ENCODE data around the gene LRRC15. TPM values are rescaled to one million over a fixed set of nuclear protein-coding genes. Genes with fewer than 3 reads are reported as not detected.

The LRRC15 gene
- total RNA-seq, 1 donor from 2014 or later = not detected

- Mint-ChIP-seq H3K27ac (ENCODE audit: unreplicated experiment) (no peak overlapping the region), H3K9me3 (ENCODE audit: unreplicated experiment) (no peaks in the 10 kb centered on the region), H3K36me3 (ENCODE audit: unreplicated experiment) (no peaks in the 10 kb centered on the region), H3K4me1 (ENCODE audit: low read depth, unreplicated experiment) (peaks cover 25% of the 10 kb centered on the region), H3K4me3 (ENCODE audit: unreplicated experiment) (no peak overlapping the region), H3K27me3 (ENCODE audit: unreplicated experiment) (peaks cover 7% of the 10 kb centered on the region)
- no peak for DNase-seq
- no peak for TF ChIP-seq CTCF (IDR thresholded peaks at IDR 0.05; ENCODE audit: partially characterized antibody, unreplicated experiment)
These were observed 59.3 kb downstream of the LRRC15 start for GRCh38 chr3:194310060-194310835.

GRCh38 chr3:194308601-194309449 is 60.7 kb downstream of the LRRC15 start:
- Mint-ChIP-seq H3K4me3 (ENCODE audit: unreplicated experiment) (no peak overlapping the region), H3K27me3 (ENCODE audit: unreplicated experiment) (peaks cover 3% of the 10 kb centered on the region), H3K36me3 (ENCODE audit: unreplicated experiment) (no peaks in the 10 kb centered on the region), H3K27ac (ENCODE audit: unreplicated experiment) (no peak overlapping the region), H3K4me1 (ENCODE audit: low read depth, unreplicated experiment) (peaks cover 20% of the 10 kb centered on the region), H3K9me3 (ENCODE audit: unreplicated experiment) (no peaks in the 10 kb centered on the region)
- no peak for TF ChIP-seq CTCF (IDR thresholded peaks at IDR 0.05; ENCODE audit: partially characterized antibody, unreplicated experiment)
- no peak for DNase-seq

GRCh38 chr3:194307849-194308248 is 61.7 kb downstream of the LRRC15 start:
- DNase-seq = no peak
- Mint-ChIP-seq H3K27me3 (ENCODE audit: unreplicated experiment) (peaks cover 3% of the 10 kb centered on the region), H3K4me3 (ENCODE audit: unreplicated experiment) (no peak overlapping the region), H3K36me3 (ENCODE audit: unreplicated experiment) (no peaks in the 10 kb centered on the region), H3K4me1 (ENCODE audit: low read depth, unreplicated experiment) (peaks cover 19% of the 10 kb centered on the region), H3K27ac (ENCODE audit: unreplicated experiment) (no peak overlapping the region), H3K9me3 (ENCODE audit: unreplicated experiment) (no peaks in the 10 kb centered on the region)
- no peak for TF ChIP-seq CTCF (IDR thresholded peaks at IDR 0.05; ENCODE audit: partially characterized antibody, unreplicated experiment)

GRCh38 chr3:194306771-194307640 is 62.5 kb downstream of the LRRC15 start:
- peaks cover 13% of the 10 kb centered on the region for H3K4me1 Mint-ChIP-seq (ENCODE audit: low read depth, unreplicated experiment)
- no peaks in the 10 kb centered on the region for H3K36me3 Mint-ChIP-seq (ENCODE audit: unreplicated experiment)
- DNase-seq = no peak
- no peak overlapping the region for H3K27ac Mint-ChIP-seq (ENCODE audit: unreplicated experiment)
- H3K27me3 Mint-ChIP-seq (ENCODE audit: unreplicated experiment) = no peaks in the 10 kb centered on the region
- no peaks in the 10 kb centered on the region for H3K9me3 Mint-ChIP-seq (ENCODE audit: unreplicated experiment)
- no peak for TF ChIP-seq CTCF (IDR thresholded peaks at IDR 0.05; ENCODE audit: partially characterized antibody, unreplicated experiment)
- no peak overlapping the region for H3K4me3 Mint-ChIP-seq (ENCODE audit: unreplicated experiment)
